Esophagus squamous epithelium (tissue), 5 donors: ENCODE data around the gene ZDHHC11B. TPM values are rescaled to one million over a fixed set of nuclear protein-coding genes. Genes with fewer than 3 reads are reported as not detected.
"Not testable (repeated sequence)": the region's sequence is repeated elsewhere in the genome, so short reads cannot be mapped to it uniquely, and the experiment has no call there.

ENCODE experiments used
- DNase-seq: peaks from one replicate; lab custom pipeline; 2025; lab: John Stamatoyannopoulos, UW
- H3K27ac ChIP-seq, 4 donors: fragments of 200-600 bp; sonication (generic); one replicate each; pipeline ENCODE4 v1.5.1; 2016 to 2019; ENCODE audit warnings: mild to moderate bottlenecking in 1 of 4
- H3K27me3 ChIP-seq, 4 donors: fragments of 200-600 bp; sonication (generic); 1 replicate in 3 of 4; 2 replicates in 1 of 4; pipeline versions ENCODE4 v1.5.1 to v1.6.0; 2017 to 2021; ENCODE audit warnings: antibody characterized with exemption in 1 of 4
- H3K36me3 ChIP-seq, 3 donors: fragments of 200-600 bp; sonication (generic); one replicate each; pipeline ENCODE4 v1.5.1; 2016 to 2019
- H3K4me1 ChIP-seq, 3 donors: fragments of 200-600 bp; sonication (generic); one replicate each; pipeline ENCODE4 v1.5.1; 2017 to 2019
- H3K4me3 ChIP-seq, 4 donors: fragments of 200-600 bp; sonication (generic); 1 replicate in 3 of 4; 2 replicates in 1 of 4; pipeline ENCODE4 v1.5.1; 2016 to 2019; ENCODE audit warnings: mild to moderate bottlenecking in 2 of 4, moderate library complexity in 1 of 4
- H3K9me3 ChIP-seq, 3 donors: fragments of 200-600 bp; sonication (generic); one replicate each; pipeline ENCODE4 v1.5.1; 2016 to 2019
- POLR2A ChIP-seq, 4 donors: fragments of 450-650 bp; IDR thresholded peaks; one replicate each; pipeline ENCODE4 v1.6.1; 2017; ENCODE audit warnings: antibody characterized with exemption in 4 of 4, mild to moderate bottlenecking in 4 of 4, moderate library complexity in 3 of 4
- WGBS, 2 donors: methylation state at CpG; one replicate each; pipeline ENCODE4 v1.1.5; 2018; 5-methylcytosine and 5-hydroxymethylcytosine counted together
- intact Hi-C: fragments of 100-400 bp; cut with DNase I; formaldehyde crosslinking; loops from one replicate; pipeline ENCODE4 v1.15.0; 2022
- total RNA-seq, 4 donors: library from RNA; depleted of rRNA; stranded (reverse); fragments of >200 nt; gene quantifications; one replicate each; pipeline ENCODE4 v1.1.0, GENCODE V29; 2016
- TF ChIP-seq, protein P1 (sequence below), 6 experiments: fragments of 450-650 bp in 4 of 6; fragments of 200-600 bp in 2 of 6; sonication (generic) in 2 of 6; IDR thresholded peaks; one replicate each; pipeline ENCODE4 v1.5.1; 2016 to 2019; ENCODE audit warnings: antibody characterized with exemption in 6 of 6, mild to moderate bottlenecking in 4 of 6, moderate library complexity in 4 of 6
- donor health status: DM: yes; HTN: yes; CAD: no.

ZDHHC11B gene
- total RNA-seq, 4 donors from 2014 or later, result 0.44 to 4.6 (median 2.7) TPM

DNA sequence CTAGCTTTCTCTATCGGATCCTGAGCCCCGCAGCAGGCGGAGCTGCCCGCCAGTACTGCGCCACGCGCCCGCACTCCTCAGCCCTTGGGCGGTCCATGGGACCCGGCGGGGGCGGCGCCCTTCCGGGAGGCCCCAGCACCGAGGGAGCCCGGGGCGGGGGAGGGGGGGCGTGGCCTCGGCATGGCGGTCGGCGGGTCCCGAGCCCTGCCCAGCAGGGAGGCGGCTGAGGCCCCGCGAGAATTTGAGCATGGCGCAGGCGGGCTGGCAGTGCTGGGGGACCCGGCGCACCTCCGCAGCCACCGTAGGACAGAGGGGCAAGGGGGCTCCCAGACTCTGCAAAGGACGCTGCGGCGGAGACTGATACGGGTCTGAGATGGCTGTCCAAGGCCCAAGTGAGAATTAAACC is 6.8 kb downstream of the ZDHHC11B start:
- 96 to 100% methylated on average over 1 to 13 of the region's 36 CpGs for WGBS, 2 donors

DNA sequence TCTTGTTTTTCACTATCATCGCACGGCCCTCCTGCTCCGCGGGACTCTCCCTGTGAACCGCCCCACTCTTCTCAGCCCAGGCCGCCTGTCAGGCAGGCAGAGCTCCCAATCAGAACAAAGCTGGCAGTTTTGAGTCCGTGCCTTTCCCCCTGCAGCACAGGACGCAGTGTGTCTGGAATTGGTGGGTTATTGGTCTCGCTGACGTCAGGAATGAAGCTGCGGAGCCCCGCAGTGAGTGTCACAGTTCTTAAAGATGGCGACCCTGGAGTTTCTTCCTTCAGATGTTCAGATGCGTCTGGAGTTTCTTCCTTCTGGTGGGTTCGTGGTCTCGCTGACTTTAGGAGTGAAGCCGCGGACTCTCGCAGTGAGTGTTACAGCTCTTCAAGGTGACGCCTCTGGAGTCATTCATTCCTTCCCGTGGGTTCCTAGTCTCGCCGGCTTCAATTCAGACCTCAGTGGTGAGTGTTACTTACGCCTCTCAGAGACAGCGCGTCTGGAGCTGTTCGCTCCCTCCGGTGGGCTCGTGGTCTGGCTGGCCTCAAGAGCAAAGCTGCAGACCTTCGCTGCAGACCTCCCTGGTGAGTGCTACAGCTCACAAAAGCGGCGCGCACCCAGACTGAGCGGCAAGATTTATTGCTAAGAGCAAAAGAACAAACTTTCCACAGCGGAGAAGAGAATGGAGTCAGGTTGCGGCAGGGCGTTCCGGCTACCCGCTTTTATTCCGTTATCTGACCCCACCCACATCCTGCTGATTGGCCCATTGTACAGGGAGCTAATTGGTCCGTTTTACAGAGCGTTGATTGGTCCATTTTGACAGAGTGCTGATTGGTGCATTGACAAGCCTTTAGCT is 7.4 kb downstream of the ZDHHC11B start:
- TF ChIP-seq POLR2A (IDR thresholded peaks at IDR 0.05), result no peak
- TF ChIP-seq, protein P1, sequence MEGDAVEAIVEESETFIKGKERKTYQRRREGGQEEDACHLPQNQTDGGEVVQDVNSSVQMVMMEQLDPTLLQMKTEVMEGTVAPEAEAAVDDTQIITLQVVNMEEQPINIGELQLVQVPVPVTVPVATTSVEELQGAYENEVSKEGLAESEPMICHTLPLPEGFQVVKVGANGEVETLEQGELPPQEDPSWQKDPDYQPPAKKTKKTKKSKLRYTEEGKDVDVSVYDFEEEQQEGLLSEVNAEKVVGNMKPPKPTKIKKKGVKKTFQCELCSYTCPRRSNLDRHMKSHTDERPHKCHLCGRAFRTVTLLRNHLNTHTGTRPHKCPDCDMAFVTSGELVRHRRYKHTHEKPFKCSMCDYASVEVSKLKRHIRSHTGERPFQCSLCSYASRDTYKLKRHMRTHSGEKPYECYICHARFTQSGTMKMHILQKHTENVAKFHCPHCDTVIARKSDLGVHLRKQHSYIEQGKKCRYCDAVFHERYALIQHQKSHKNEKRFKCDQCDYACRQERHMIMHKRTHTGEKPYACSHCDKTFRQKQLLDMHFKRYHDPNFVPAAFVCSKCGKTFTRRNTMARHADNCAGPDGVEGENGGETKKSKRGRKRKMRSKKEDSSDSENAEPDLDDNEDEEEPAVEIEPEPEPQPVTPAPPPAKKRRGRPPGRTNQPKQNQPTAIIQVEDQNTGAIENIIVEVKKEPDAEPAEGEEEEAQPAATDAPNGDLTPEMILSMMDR (IDR thresholded peaks at IDR 0.05), result no peak
- WGBS, 2 donors, result 87 to 92% methylated on average over 38 to 42 of the region's 42 CpGs
- H3K4me3 ChIP-seq, result no peak overlapping the region
- H3K27me3 ChIP-seq, result no peaks in the 10 kb centered on the region
- no peak for DNase-seq
- H3K9me3 ChIP-seq, result no peaks in the 10 kb centered on the region
- H3K4me1 ChIP-seq, result peaks cover 0 to 9% (median 2%) of the 10 kb centered on the region in 3 donors
- intact Hi-C loops, result no loop called here
- no peaks in the 10 kb centered on the region for H3K36me3 ChIP-seq
- no peak overlapping the region for H3K27ac ChIP-seq

More for the DNA sequence above, 6.8 kb downstream of the ZDHHC11B start:
- Histone ChIP-seq H3K4me1 (peaks cover 0 to 9% (median 2%) of the 10 kb centered on the region in 3 donors), H3K36me3 (no peaks in the 10 kb centered on the region), H3K27me3 (no peaks in the 10 kb centered on the region), H3K9me3 (no peaks in the 10 kb centered on the region), H3K27ac (no peak overlapping the region), H3K4me3 (no peak overlapping the region)
- no peak for TF ChIP-seq POLR2A (IDR thresholded peaks at IDR 0.05)
- TF ChIP-seq, protein P1 (IDR thresholded peaks at IDR 0.05), result no peak
- DNase-seq, result no peak
- intact Hi-C loops, result no loop called here

DNA sequence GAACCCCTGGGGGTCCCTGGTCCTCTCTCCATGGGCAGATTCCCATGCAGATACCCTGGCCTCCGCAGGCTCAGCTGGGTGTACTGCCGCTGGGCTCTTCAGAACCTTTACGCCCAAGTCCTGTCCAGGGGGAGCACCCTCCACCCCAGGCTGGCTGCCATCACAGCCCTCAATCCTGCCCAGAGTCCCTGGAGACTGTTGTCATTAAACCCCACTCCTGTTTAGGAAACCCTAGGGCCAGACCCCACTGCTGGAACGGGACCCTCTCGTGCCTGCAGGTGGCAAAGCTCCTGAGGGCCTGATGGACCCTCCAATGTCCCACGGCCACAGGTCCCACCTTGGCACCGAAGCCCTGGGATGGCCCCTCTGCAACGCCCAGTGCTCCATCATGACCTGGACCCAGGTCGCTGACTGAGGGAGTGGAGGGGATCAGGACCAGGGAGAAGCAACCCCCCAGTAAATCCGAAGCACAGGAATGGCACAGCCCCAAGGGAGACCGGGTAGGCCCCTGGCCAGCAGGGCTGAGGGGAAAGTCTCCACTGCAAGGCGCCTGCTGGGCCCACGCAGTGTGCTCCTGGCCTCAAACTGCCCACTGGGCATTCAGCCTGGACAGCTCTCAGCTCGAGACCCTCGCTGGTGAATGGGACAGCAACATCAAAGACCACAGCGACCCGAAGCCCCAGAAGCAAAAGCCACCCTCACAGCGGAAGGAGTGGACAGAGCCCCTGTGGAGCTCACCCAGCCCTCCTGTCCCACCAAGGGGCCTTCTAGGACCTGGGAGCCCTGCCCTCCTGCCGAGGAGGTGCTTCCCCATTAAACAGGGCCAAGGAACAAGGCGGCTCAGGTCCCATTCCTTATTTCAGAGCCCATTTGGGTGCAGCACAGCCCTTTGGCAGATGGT is 8.3 kb downstream of the ZDHHC11B start:
- no peaks in the 10 kb centered on the region for H3K27me3 ChIP-seq
- no peak overlapping the region for H3K27ac ChIP-seq
- H3K36me3 ChIP-seq, result no peaks in the 10 kb centered on the region
- TF ChIP-seq POLR2A (IDR thresholded peaks at IDR 0.05), result no peak
- TF ChIP-seq, protein P1 (IDR thresholded peaks at IDR 0.05), result no peak
- intact Hi-C loops, result no loop called here
- 77 to 90% methylated on average over 5 to 11 of the region's 20 CpGs for WGBS, 2 donors
- no peaks in the 10 kb centered on the region for H3K9me3 ChIP-seq
- no peak for DNase-seq
- peaks cover 0 to 9% (median 2%) of the 10 kb centered on the region in 3 donors for H3K4me1 ChIP-seq
- H3K4me3 ChIP-seq, result no peak overlapping the region

DNA sequence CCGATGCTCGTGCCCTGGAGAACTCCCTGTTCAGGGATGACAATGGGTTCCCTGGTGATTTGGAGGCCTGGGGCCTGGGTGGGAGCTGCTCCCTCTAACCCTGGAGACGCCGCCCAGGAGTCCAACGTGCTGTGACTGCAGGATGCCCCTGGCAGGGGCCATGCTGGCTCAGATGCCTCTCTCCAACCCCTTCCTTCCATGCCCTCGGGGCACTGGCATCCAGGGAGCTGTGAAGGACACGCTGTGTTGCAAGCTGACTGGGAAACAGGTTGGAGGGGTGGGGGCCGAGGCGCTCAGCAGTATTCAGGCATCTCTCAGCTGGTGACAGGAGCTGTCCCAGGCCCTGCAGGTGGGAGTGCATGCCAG is 9.0 kb downstream of the ZDHHC11B start:
- H3K36me3 ChIP-seq, intact Hi-C loops: not testable (repeated sequence)
- 27% methylated on average over 4 of the region's 9 CpGs; no CpG with 5 or more reads in 1 of the 2 donors for WGBS, 2 donors

DNA sequence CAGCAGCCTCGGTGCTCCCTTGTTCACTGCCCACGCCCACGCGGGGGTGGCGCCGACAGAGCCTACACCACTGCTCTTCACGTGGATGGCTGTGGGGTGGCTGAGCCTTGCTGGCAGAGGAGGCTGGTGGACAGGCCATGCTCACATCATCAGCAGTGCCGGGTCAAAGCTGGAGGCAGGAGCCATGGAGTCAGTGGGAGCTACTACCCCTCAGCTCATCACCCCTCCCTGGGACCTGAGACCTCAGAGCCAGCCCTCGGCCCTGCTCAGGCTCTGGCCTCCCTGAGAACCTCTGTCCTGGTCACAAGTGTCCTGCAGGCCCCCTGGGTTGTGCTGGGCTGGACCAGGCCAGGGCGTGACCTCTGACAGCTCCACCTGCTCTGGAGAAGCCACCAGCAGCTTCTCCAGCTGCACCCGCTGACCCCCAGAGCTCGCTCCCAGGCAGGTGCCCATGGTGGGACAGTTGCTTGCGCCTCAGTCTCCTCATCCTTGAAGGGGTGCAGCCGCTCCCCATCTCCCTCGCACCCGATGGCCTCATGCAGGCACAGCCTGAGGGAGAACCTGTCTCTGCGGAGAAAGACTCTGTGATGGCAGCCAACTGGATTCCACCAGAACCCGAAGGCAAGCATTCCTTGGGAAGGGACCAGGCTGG is 9.5 kb downstream of the ZDHHC11B start:
- intact Hi-C loops, H3K9me3 ChIP-seq, H3K27me3 ChIP-seq, H3K4me1 ChIP-seq, H3K36me3 ChIP-seq, H3K27ac ChIP-seq, H3K4me3 ChIP-seq, DNase-seq: not testable (repeated sequence)
- 40 to 80% methylated on average over 1 of the region's 18 CpGs for WGBS, 2 donors

More for the DNA sequence above, 9.0 kb downstream of the ZDHHC11B start:
- H3K27me3 ChIP-seq, H3K4me1 ChIP-seq, DNase-seq, H3K9me3 ChIP-seq, H3K4me3 ChIP-seq, H3K27ac ChIP-seq: not testable (repeated sequence)

DNA sequence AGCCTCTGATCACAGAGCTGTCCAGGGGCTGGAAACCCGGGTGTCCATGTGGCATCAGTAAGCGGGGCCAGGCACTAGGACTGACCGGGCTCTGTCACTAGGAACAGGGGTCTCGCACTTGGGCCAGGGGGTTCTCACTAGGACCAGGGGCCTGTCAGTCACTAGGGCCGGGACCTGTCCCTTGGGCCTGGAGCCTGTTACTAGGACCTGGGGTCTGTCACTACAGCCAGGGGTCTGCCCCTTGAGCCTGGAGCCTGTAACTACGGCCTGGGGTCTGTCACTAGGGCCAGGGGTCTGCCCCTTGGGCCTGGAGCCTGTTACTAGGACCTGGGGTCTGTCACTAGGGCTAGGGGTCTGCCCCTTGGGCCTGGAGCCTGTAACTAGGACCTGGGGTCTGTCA is 10.2 kb downstream of the ZDHHC11B start:
- H3K4me1 ChIP-seq, H3K9me3 ChIP-seq, H3K4me3 ChIP-seq, intact Hi-C loops, DNase-seq, H3K36me3 ChIP-seq, H3K27ac ChIP-seq, H3K27me3 ChIP-seq: not testable (repeated sequence)
- 100% methylated on average over 1 of the region's 6 CpGs; no CpG with 5 or more reads in 1 of the 2 donors for WGBS, 2 donors
